Activated CD8-positive, alpha-beta memory T cell treated with anti-CD3 and anti-CD28 coated beads for 36 hours (primary cell): ENCODE data around the gene MYO18B. TPM values are rescaled to one million over a fixed set of nuclear protein-coding genes. Genes with fewer than 3 reads are reported as not detected.

Source experiments
- CTCF ChIA-PET: fragments of 350-600 bp; sonication (Branson Sonifier 250); formaldehyde crosslinking; loops from one replicate; lab custom pipeline; 2021; ENCODE audit warnings: antibody characterized with exemption; lab: Charles Lee
- POLR2A ChIA-PET: fragments of 350-600 bp; sonication (Branson Sonifier 250); formaldehyde crosslinking; loops from one replicate; lab custom pipeline; 2021; ENCODE audit warnings: antibody characterized with exemption; lab: Charles Lee
- total RNA-seq, 2 experiments: library from RNA; stranded (reverse); gene quantifications; one replicate each; pipeline ENCODE4 v1.2.3, GENCODE V29; 2021

MYO18B gene
- total RNA-seq, 2 experiments from 2014 or later: 0.57 to 0.80 TPM

DNA sequence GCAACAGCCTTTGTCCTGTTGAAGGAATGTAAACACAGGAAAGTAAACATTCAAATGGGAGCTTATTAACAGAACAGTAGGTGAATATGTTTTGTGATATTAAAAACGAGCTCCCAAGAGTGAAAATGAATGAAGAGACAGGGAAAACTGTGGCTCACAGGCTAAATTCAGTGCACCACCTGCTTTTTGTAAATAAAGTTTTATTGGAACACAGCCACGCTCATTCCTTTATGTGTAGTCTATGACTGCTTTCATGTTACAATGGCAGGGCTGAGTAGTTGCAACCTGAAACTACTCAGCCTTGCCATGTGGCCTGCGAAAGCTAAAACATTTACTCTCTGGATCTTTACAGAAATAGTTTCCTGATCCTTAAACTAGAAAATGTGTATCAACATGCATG lies 136.9 kb downstream of the MYO18B start:
- ChIA-PET POLR2A (no interaction called here), CTCF (no interaction called here)

DNA sequence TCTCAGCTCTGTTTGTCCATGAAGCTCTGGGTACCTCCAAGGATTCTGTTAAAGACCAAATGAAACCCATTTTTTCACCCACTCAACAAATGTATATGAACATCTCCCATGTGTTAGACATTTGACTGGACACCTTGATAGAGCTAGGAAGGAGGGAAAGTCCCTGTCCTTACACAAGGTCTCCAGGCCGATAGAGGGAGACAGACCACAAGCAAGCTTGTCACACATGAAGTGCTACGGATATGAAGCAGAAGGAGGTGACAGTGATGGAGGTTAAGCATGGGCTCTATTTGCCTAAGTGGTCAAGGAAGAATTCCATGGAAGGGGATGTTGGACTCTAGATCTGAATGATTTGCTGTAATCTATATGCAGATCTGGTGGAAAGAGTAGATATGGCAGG lies 138.5 kb downstream of the MYO18B start:
- ChIA-PET POLR2A (no interaction called here), CTCF (no interaction called here)

DNA sequence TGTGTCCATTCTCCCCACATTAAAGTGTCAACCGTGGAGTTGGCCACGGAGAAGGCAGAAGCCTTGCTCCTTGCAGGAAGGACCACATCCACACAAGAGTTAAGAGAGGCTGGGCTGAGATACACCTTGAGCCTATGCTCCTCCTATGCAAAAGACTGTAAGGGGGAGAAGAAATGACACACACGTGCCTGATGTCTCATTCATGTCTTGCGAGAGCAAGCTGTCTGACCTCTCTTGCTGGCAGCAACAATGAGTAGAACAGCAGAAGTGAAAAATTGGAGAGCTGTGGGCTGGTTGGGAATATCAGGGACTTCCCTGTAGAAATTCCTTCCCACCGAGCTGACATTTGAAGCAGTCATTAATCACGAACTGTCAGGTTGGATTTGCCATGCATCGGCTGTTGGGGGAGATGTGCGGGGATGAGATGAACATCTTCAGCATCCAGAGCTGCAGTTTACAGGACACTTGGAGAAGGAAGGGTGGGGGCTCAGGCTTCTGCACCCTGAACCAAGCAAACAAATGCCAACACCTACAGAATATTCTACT lies 139.3 kb downstream of the MYO18B start:
- ChIA-PET CTCF (no interaction called here), POLR2A (no interaction called here)

DNA sequence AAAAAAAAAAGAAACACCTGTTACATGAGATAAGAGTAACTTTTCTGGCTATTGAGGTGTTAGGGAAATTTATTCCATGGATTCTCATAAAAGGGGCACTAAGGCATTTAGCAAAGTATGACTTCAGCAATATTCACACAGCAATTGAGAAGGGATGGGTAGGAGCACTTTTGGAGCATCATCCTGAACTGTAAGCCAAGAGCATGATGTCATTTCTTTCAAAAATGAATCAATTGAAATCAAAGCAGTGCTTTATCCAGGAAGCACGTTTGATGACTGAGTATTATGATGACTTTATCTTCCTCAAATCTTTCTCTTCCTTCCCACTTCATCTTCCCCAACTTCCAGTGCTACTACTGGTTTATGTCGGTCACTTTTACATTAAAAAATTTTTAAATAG lies 140.4 kb downstream of the MYO18B start:
- POLR2A ChIA-PET: no interaction called here
- CTCF ChIA-PET: no interaction called here

DNA sequence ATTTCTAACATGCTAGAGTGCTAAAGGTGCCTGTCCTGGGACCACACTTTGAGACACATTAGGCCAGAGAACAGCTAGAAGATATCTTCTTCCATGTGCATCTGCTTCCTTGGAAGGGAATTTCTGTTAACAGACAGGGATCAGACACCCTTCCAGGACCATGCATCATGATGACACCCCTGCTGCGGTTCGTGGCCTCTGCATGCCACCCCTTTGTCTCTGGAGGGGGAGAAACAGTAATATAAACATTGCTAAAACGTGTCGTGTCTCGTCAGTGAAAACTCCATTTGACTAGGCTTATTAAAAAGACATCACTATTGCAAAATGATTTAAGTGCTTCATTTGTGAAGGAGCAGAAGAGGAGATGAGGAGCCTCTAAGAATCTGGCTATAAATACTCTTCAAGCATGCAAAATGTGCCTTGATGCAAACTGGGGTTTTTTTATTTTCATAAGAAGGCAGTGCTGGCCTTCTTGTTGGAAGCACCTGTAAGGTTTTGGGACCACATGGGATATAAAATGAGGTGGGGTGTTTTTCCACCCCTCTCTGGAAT lies 141.6 kb downstream of the MYO18B start:
- ChIA-PET POLR2A (no interaction called here), CTCF (no interaction called here)

DNA sequence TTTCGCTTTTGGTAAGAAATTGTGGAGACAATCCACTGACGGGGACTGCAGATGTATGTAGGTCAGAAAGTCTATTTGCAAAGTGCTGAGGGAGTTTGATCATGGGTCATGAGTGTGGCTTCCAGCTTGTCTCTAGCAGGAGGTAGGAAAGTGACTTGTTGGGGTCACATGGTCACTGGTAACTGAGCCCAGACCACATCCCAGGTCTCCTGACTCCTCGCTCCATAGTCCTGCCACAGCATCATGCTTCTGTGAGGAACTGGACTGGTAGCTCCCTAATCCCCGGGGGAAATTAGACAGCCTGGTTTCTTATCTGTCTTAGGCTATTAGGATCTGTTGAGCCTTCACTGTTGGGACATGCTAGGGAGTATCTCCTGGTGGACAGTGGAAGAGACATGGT lies 142.1 kb downstream of the MYO18B start:
- ChIA-PET POLR2A (no interaction called here), CTCF (no interaction called here)

DNA sequence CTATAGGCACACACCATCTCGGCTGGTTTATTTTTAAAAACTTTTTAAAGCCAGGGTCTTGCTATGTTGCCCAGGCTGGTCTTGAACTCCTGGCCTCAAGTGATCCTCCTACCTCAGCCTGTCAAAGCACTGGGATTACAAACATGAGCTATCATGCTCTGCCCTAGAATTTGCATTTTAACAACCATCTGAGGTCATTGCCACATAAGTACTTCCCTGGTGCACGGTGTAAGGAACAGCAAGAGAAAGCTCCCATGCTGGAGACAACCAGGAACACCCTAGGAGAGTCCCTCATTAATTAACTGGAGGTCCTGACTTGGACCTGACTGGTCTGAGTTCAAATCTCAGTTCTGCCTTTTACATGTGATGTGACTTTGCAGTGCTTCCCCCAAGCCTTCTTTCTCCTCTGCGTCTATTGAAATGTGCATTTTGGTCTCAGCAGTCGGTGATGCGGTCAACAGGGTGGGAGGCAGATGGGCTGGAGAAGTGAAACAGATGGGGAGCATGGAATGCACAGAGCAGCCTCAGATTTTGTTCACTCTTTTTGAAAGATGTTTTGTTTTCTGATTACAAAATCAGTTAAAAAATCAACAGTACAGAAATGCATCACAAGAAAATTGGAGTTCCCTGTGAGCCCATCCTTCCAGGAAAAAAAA lies 146.5 kb downstream of the MYO18B start:
- CTCF ChIA-PET: no interaction called here
- POLR2A ChIA-PET: no interaction called here

DNA sequence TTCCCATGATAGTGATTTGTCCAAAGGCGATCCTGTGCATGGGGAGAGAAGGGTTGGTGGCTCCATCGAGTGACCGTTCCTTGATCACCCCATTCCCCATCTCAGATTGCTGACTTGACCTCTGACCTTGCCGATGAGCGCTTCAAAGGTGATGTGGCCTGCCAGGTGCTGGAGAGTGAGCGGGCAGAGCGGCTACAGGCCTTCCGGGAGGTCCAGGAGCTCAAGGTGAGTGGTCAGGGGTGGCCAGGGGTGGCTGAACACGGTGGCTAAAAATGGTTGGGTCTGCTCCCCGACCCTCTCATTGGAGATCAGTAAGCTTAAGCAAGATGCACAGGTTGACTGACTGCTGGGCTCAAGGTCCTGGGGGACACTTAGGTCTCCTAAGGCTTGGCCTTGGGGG lies 148.7 kb downstream of the MYO18B start:
- CTCF ChIA-PET: no interaction called here

DNA sequence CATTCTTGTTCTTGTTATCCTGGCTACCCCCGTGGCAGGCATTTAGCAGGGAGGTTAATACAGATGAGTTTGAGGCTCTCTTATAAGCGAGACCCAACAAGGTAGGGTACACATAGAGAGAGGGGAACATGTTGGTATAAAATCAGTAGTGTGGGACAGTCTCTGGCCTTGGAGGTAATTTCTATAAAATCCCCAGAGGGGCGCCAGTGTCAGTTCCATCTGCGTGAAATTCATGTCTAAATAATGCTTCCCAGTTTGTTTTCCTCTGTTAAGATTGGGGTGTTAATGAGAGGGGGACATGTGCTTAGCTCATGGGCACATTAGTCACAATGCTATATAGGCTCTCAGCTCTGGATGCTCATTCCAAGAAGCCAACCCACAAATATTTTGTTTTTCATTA lies 150.7 kb downstream of the MYO18B start:
- ChIA-PET CTCF (interaction anchor here (0.6 kb wide), 1 partner anchor 37 kb away, joined by 3 read pairs; no protein-coding TSS in a partner anchor), POLR2A (no interaction called here)

More for the DNA sequence above, 148.7 kb downstream of the MYO18B start:
- POLR2A ChIA-PET: no interaction called here

DNA sequence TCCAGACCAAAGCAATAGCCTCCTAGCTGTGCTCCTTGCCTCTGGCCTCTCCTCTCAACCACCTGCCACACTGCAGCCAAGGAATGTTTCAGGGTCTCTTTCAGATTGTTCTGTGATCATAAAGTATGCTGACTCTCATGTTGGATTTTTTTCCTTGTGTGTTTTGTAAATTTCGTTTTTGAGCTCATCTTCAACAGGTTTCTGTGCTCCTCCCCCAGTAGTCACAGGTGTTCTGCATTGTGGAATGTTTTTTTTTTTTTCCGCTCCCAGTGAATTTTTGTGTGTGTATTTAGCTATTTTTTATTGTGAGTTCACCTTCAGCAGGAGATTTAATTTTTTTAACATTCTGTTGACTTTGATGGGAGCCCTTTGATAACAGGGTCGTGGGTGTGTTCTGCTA lies 153.7 kb downstream of the MYO18B start:
- ChIA-PET POLR2A (no interaction called here), CTCF (no interaction called here)

DNA sequence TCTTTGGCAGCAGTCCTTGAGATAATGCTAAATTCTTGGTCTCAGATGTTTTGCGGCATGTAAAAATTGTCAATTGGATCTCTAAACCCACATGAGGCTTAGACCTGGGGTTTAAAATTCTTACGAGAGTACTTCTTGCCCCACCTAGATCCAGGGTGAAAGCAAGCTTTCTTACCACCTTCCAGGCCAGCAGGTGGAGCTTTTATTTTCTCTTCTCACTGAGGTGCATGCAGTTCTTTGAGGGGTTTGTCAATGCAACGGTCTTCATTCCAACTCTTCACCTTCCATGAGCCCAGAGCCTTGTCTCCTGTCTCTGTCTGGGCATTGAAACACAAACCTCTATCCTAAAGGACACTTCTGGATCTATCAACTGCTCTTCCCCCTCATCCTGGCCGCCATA lies 154.1 kb downstream of the MYO18B start:
- CTCF ChIA-PET: no interaction called here
- POLR2A ChIA-PET: no interaction called here

DNA sequence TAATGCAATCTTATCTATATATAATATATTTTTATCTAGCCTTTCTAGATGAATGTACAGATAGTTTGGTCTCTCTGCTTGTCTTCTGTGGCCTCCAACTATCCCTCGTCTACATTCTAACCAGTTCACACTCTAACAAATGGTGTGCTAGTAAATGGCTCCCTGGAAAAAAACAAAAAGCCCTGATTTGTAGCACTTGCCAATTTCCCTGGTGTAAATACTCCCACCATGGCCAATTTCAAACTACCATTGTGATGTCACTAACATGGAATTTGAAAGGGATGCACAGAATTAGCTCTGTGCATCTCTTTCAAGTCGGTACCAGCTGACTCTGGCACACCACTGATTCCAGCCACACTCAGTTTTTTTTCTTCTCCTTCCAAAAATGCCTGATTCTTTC lies 154.6 kb downstream of the MYO18B start:
- CTCF ChIA-PET: no interaction called here
- POLR2A ChIA-PET: no interaction called here

DNA sequence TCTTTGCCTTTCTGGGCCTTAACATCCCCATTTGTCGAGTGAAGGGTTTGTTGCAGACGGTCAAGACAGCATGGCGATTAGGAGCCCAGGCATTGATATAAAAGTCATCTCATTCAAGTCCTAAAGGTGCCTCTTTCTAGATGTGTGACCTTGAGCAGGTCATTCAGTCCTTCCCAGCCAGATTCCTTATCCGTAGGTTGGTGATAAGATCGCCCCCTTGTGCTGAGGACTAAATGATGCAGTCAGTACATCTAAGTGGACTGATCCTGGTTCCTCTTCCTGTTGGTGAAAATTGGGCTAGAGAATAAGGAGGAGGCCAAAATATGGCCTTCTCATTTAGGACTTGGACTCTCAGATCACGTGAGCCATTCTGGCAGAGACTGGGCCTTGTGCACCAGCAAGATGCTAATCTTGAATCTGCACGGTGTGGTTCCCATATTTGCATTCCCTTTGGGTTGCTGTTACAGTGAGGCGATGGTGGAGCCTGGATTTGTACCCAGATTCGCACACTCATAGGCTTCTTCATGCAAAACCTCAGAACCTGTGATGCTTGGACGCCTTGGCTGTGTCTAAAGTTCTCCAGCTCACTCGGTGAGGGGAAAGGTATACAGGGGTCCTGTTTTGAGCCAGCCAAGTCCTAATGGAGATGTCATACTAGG lies 156.8 kb downstream of the MYO18B start:
- CTCF ChIA-PET: no interaction called here

DNA sequence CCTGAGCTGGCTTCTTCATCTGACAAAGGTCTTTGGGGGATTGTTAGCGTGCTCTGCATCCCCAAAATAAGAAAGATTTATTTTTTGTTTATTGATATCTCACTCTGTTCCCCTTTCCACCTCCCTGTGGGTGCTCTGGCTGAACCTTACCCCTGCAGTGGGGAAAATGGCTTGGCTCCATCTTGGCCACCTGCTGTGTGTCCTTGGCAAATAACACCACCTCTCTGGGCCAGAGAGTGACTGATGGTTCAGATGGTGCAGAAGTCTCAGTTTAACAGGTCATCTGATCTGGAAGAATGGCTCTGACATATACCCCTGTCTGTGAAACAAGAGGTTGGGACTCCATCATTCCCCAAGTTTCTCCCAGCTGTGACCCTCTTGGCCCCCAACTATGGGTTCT lies 157.6 kb downstream of the MYO18B start:
- CTCF ChIA-PET: no interaction called here
- POLR2A ChIA-PET: no interaction called here

More for the DNA sequence above, 156.8 kb downstream of the MYO18B start:
- POLR2A ChIA-PET: no interaction called here

DNA sequence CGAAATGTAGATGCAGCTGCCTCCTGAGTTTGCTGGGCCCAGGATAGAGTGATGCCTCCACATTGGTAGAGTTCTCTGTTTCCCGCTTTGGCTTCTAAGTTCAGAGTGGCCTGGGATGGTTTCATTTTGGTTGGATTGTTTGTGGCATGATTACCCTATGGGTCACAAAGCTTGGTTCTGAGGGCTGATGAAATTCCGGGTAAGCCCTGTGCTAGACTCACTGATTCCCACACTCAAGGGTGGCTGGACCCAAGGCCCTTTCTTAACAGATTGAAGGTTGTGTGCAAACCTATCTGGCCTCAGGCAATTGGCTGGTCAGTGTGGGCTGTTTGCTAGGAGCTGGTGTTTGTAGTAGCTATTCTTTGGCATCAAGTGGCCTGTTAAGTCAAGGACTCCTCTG lies 158.4 kb downstream of the MYO18B start:
- ChIA-PET POLR2A (no interaction called here), CTCF (no interaction called here)

DNA sequence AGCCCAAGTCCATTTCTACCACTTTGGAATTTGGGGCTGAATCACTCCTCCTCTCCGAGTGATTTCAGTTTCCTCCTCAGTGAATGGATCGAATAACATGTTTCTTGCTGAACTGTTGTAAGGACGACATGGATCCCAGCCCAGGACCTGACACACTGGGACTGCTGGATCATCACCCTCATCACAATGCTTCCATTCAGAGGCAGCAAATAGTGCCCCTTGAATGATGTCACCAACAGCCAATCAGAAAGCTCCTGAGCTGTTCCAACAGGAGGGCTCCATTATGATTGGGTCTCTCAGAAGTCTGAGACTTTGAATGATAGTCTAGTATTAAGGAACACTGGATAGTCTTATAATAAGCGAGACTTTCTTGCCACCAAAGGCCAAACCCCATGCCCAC lies 158.9 kb downstream of the MYO18B start:
- POLR2A ChIA-PET: no interaction called here
- CTCF ChIA-PET: no interaction called here

DNA sequence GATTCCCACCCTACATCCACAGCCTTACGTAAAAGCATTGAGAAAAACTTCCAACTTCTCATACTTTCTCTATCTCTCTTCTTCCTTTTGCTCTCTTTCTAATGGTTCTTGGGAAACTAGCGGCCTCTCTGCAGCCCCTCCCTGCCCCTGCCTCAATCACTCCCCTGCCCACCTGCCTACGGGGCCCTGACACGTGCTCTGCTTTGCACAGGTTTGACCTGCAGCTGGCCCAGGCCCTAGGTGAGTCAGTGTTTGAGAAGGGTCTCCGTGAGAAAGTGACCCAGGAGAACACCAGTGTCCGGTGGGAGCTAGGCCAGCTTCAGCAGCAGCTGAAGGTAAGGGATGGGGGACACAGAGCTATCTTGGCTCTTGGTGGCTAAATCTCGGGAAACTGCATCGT lies 160.4 kb downstream of the MYO18B start:
- ChIA-PET POLR2A (no interaction called here), CTCF (no interaction called here)

DNA sequence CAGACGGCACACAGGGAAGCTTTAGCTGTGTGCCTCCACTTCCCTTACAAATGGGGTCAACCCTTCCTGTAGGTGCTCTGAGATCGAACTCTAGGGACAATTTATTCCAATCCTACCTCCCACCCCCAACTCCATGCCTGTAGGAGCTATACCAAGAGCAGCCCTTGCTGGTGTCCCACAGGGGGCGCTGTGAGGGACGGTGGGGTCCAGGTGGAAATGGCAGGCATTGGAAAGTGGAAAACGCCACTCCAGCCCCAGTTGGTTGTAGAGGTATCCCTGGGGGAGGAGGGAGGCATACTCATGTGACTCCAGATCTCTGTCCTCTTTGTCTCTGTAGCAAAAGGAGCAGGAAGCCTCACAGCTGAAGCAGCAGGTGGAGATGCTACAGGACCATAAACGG lies 161.3 kb downstream of the MYO18B start:
- ChIA-PET POLR2A (no interaction called here), CTCF (interaction anchor here (0.9 kb wide), 1 partner anchor 427 kb away, joined by 3 read pairs; no protein-coding TSS in a partner anchor)

DNA sequence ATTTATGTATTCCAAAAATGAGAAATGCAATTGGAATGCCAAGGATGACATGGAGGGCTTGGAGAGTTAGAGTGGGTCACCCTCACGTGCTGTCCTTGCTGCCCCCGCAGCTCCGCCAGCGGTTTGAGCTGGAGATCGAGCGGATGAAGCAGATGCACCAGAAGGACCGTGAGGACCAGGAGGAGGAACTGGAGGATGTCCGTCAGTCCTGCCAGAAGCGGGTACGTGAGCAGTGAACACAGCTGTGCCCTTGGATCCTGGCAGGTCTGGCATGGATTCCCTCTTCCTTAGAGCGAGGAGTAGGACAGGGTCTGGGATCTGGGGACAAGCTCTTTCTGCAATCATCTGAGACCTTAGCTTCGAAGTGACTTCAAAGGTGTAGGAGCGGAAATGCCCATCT lies 166.2 kb downstream of the MYO18B start:
- POLR2A ChIA-PET: no interaction called here
- CTCF ChIA-PET: no interaction called here

DNA sequence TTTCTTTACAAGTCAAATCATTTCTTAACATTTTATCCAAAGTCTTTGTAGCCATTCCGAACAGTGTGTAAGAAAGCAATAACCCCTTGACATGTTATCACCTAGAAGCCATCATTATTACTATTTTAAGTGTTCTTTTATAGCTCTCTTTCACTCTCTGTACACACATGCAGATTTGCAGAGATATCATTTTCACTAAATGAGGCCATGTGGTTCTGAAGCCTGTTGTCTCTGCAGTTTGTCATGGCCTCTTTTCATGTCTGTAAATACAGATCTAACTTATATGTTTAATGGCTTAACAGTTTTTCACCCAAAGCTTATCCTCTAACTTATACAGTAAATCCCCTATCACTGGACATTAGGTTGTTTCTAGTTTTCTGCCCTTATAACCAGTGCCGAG lies 166.8 kb downstream of the MYO18B start:
- POLR2A ChIA-PET: no interaction called here
- CTCF ChIA-PET: no interaction called here
